Fibroblast of peridontal ligament (primary cell): ENCODE results near the gene PDE3A.
"Not testable (repeated sequence)": the region's sequence is repeated elsewhere in the genome, so short reads cannot be mapped to it uniquely, and the experiment has no call there.

ENCODE experiments used
- DNase-seq: peaks from one replicate; pipeline ENCODE4 v3.0.0-alpha.2; 2010; ENCODE audit errors: extremely low read depth

PDE3A gene

DNA sequence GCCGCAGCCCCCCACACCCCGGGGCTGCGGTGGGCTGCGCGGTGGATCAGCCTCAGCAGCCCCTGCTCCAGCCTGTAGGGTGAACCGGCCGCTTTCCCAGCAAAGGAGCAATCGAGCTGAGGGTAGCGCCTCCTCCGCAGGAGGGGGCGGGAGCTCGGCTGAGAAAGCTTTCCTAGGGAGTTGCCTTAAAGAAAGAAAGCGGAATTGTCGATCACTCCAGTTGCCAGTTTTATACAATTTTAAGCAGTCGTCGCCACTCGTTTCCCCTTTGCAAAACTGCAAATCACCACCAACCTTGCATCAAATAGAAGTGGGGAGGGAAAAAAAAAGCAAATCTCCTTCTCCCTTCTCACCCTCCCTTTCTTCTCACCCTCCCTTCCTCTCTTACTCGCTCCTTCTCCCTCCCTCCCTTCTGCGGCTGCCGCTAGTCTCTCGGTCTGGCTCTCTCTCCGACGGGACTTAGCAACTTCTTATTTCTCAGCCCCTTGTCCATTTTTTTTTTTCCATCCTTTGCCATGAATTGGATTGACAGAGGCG, at the start of gene PDE3A:
Gene PDE3A, plus strand, starts transcription at position 424 of the 537 bp plus-strand sequence. CDS start 748 bp downstream, outside the sequence.
- DNase-seq, result peak; percentile 77

DNA sequence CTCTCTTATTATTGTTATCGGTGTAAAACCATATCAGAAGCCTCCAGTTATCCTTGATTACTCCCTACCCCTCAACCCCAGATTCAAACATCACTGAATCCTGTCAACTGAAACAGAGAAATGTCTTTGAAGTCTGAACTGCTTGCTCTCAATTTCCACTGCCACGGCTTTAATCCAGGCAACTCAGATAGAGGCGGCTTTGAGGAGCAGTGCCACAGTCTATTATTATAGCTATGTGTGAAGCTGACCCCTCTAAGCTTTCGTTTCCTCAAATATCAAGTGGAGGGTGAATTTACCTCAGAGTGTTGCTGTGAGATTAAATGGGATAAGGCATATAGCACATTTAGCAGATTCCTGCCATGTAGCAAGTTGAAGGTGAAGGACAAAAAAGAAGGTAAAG, 49.0 kb upstream of the PDE3A start:
- no peak for DNase-seq

DNA sequence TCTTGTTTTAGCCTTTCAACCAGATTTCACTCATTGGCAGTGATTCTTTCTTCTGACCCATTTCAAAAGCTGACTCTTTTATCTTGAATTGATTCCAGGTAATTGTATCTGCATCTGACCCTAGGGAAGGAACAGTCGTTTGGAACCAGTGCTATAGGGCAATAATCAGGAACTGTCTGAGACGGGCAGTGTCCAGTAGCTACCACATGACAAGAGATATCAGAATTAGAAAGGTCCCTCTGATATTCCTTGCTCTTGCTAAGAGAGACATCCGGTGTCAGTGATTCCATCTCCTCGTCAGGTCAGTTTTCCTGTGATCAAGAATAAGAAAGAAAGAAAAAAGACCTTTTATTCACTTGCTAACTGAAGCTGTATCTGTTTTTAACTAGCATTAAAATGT, 47.8 kb upstream of the PDE3A start:
- DNase-seq, result no peak

DNA sequence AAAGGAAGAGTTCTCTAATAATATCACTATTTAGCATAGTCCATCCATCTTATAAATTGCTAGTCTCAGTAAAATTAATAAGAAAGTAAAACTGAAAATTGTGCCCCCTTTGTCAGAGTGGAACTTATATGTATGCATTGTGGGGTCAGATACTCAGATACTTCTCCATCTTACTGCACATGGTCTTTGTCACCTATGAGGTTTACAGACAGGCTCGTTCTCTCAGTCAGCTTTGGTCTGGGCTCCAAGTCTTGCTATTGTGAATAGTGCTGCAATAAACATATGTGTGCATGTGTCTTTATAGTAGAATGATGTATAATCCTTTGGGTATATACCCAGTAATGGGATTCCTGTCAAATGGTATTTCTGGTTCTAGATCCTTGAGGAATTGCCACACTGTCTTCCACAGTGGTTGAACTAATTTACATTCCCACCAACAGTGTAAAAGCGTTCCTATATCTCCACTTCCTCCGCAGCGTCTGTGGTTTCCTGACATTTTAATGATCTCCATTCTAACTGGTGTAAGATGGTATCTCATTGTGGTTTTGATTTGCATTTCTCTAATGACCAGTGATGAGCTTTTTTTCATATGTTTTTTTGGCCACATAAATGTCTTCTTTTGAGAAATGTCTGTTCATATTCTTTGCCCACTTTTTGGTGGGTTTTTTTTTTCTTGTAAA, 37.4 kb upstream of the PDE3A start:
- not testable (repeated sequence) for DNase-seq

DNA sequence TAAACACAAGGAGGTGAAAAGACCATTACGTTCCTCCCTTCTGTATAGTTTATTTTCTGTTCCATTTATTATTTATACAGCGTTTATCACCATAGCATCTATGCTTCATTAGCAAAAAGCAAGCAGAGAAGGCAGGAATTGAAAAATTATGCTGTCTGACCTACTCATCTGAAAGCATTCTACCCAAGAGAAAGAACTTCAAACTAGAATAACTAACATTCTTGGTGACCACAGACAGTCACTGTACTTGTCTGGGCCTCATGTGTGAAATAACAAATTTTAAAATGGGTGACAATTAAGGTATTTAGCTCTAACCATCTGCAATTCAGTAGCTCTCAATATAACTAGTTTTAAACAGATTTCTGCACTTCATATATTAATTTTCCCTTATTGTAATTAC, 29.3 kb upstream of the PDE3A start:
- no peak for DNase-seq

DNA sequence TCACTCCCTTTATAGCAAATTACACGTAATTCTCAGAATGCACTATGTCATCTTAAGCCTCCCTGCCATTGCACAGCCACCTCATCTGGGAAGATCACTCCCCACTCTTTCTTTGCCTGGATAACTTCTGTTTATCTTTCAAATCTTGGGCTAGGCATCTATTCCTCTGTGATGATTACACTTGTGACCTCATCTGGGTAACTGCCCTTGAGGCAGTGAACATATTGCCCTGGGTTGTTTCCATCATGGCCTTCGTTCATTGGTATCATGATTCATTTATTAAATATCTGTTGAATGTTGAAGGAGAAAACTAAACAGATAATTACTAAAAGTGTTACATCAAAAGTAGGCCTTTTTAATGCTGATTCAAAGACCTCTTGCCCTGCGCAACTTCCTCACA, 26.2 kb upstream of the PDE3A start:
- peak; percentile 13 for DNase-seq

DNA sequence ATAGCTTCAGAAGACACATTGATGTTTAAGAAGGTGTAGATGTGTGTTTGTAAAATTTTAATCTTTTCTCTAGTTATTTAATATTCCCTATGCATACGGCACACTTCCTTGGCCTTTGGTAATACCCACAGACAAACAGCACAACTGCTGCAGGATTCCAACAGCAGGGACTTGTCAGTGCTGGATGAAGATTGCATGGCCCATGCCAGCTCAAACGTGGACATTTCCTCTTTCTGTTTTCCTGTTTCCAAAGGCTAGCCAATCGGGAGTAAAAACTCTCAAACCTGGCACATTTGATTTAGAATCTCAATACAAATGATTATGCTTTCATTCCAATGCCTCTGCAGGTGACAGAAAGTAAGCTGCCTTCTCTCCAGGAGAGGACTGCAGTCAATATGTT, 22.5 kb upstream of the PDE3A start:
- DNase-seq, result no peak

DNA sequence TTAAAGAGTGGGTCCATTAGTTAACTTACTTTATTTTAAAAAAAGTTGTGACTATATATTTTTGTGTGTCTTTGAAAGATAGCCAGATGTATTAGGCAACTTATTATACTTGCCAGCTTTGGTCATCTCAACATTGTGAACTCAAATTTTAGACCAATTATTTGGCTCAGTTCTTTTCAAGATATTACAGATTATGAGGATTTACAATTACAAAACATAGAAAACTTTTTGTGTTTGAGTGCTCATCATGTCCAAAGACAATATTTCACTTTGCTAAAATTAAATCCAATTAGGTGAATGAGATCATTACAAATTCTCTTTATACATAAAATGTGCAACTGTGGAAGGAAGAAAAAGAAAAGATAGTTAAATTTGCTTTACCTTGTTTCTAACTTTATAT, 18.3 kb upstream of the PDE3A start:
- DNase-seq, result peak; percentile 10

DNA sequence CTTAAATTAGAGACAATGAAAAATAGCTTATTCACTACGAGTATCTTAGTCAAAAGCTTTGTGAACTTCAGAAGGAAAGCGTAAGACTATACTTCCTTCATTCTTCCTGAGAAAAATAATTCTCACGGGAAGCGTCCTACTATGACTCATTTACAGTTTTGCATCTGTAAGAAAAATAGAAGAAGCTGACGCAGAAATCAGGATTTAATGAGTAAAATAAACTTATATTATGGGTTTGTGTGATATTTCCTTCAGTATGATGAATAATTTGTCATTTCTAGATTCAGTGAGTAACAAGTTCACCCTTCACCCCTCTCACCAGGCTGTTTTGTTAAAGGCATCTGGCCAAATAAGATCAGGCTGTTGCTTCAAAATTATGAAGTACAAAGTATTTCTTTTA, 17.8 kb upstream of the PDE3A start:
- peak; percentile 81 for DNase-seq

DNA sequence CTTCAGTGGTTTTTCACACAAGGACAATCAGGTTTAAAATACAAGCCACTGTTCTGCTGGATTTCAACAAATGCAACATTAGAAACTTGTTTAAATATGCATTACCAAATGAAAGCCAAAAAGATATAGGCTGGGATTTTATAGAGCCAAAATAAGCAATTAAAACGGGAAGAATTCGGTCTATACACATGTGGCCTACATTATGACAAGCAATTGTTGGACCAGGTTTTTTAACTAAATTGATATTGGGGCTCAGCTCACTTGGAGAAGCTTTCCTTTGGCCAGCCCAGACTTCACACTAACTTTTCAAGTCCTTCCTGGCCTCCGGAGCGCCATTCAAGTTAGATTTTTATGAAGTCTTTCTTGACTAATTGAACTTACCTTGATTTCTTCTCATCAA, 16.9 kb upstream of the PDE3A start:
- no peak for DNase-seq

DNA sequence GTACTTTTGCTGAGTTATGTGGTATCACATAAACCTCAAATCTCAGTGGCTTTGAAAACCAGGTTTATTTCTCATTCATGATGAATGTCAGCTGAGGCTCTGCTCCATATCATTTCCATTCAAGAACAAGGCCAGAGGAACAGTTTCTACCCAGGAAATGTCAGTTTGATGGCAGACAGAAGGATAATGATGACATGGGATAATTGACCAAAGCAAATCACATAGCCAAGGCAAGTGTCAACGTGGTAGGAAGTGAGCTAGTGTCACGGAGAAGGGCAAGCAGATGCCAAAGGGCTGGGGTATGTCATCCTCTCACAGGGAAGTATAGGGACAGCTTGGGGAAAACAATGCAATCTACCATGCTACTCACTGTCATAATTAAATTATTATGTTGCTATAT, 12.3 kb upstream of the PDE3A start:
- DNase-seq, result no peak

DNA sequence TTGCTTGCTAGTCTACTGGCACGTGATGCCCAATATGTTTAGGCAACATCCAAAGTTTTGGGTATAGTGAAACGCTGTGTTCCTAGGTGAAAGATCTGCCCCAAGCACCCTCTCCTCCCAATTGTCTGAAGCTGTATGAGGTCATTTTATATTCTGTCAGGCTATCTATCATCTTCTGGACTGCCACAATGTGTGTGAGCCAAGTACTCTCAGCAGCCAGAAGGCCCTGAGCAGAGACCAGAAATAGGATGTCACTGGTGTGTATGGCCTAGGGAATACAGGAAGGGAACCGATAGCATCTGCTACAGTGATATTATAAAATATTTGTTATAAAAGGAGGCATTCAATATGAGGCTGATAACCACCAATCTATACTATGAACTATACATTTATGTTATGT, 7.9 kb upstream of the PDE3A start:
- no peak for DNase-seq

DNA sequence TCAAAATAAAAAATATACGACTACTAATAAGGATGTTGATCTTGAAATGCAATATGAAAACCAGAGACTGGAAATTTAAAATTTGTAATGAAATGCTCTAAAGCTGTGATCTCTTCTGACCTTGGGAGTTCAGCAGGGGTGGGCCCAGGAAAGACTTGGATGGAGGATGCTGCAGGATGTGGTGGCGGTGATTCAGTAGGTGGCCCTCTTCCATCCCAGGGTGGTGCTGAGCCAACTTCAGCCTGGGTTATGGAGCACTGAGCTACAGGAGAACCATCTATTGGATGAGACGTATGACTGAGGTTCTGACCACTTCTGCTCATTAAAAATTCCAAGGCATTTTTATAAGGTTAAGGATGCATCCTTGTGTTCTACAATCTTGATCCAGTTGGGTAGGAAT, 6.9 kb upstream of the PDE3A start:
- DNase-seq, result no peak

DNA sequence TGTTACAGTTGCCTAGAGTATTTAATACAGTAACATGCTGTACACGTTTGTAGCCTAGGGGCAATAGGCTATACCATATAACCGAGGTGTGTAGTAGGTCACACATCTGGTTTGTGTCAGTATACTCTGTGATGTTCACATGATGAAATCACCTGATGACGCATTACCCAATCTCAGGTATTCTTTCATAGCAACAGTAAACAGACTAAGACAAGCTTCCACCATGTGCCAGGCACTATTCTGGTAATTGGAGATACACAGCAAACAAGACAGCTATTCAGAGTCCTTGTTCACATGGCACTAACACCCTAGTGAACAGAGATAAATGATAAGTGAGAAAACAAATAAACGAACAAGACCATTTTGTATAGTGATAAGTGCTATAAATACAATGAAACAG, 3.8 kb upstream of the PDE3A start:
- DNase-seq, result no peak

DNA sequence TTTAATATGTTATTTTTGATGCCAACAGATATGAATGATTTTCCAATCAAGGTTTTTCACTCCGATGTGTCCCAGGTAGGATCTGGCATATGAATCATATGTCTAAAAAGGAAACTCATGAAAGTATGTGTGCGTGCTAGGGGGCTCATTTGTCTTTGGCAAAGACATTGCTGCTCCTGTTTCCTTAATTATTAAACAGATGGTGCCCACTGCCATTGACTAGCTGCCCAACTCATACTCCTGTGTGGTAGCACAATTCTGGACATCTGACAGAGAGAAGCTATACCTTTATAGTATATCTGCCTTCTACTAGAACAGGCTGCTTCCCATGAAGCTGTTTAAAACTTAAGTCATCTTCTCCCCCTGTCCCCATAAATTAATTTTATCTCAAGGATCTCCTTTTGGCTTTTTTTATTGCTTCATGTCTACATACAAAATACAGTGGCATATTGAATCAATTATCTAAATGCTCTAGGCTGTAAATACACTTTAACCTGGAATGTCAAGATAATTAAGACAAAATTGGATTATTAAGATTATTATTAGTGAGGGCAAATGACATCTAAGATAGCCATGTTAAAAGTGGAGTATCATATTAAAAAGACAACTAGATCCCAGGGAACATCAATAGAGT, 1.4 kb upstream of the PDE3A start:
- DNase-seq, result no peak

DNA sequence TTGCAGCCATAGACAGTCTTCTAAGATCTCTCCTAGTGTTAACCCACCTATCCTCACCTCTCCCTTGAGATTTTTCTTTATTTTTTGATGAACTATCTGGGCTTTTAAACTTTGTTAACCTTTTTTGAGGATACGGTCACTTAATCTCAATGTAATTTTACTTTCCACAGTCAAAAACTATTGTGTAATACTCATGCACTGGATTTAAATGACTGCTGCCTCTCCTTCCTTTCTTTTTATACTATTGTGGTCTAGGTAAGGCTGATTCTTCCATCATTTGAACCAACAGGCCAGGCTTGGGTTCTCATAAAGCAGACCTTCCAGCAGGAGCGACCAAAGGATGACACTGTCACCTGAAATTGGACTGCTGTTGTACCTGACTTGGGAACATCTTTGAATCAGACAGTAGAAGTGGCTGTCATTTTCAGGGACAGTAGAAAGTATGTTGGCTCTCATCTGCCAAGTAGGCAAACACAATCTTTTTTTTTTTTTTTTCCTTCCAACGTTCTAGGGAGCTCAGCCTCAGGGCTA, 689 bp upstream of the PDE3A start:
- no peak for DNase-seq

DNA sequence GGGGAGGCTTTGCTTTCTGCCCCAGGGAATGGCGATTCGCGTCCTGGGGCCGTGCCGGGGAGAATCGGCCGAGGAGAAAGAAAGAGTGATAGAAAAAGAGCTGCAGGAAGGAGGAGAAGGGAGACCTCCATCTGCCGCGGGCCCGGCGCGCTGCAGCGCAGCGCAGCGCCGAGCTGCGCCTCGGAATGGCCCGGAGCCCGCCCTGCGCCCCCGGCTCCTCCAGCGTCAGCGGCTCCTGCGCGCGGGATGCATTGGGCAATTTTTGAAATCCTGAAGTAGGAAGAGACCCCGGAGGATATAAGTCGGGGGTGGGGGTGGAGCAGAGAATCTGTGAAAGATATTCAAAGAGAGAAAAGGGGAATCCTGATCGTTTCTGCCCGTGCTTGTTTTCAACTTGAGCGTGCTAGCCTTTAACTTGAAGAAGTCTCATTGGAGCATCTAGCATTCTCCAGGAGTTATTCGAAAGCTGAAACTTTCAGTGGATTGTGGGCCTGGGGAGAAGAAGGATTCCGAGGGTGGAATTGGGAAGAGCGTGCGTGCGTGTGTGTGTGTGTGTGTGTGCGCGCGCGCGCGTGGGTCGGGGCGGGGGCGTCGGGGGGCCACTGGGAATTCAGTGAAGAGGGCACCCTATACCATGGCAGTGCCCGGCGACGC, 441 bp downstream of the PDE3A start:
- peak; percentile 53 for DNase-seq

DNA sequence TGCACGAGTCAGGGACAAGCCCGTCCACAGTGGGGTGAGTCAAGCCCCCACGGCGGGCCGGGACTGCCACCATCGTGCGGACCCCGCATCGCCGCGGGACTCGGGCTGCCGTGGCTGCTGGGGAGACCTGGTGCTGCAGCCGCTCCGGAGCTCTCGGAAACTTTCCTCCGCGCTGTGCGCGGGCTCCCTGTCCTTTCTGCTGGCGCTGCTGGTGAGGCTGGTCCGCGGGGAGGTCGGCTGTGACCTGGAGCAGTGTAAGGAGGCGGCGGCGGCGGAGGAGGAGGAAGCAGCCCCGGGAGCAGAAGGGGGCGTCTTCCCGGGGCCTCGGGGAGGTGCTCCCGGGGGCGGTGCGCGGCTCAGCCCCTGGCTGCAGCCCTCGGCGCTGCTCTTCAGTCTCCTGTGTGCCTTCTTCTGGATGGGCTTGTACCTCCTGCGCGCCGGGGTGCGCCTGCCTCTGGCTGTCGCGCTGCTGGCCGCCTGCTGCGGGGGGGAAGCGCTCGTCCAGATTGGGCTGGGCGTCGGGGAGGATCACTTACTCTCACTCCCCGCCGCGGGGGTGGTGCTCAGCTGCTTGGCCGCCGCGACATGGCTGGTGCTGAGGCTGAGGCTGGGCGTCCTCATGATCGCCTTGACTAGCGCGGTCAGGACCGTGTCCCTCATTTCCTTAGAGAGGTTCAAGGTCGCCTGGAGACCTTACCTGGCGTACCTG, 1.1 kb downstream of the PDE3A start:
- DNase-seq, result peak; percentile 35

DNA sequence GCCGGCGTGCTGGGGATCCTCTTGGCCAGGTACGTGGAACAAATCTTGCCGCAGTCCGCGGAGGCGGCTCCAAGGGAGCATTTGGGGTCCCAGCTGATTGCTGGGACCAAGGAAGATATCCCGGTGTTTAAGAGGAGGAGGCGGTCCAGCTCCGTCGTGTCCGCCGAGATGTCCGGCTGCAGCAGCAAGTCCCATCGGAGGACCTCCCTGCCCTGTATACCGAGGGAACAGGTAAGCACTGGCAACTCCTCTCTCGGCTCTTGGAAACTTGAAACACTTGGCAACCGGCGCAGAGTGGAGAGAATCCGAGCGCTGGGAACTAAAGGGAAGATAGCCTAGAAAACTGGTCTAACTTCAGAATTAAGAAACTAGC, 1.7 kb downstream of the PDE3A start:
- peak; percentile 13 for DNase-seq

DNA sequence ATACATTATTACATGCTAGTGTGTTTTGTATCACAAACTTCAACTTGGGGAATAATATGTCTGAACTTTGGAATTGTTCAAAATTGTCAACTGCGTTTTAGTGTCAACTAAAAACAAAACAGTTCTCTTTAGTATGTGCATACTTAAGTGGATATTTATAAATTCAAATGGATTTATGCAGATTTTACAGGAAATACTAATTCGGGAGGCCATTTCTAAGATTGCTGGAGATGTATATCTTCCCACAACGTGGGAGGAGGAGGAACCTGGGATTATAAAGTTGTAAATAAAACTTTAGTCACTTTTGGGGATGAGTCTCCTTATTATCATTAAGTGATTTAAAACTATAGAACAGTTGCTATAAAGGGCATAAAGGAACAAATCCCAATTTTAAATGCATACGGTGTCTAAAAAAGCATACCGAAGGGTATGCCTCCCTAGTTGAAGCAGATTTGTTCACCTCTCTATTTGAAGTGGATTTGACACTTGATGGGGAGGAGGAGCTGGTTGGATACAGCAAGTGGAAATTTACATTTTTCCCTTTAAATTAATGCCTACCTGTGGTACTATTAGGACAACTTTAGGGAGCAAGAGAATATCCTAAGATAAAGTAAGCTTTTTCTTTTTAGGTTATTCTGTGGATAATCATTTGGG, 2.7 kb downstream of the PDE3A start:
- DNase-seq, result no peak

DNA sequence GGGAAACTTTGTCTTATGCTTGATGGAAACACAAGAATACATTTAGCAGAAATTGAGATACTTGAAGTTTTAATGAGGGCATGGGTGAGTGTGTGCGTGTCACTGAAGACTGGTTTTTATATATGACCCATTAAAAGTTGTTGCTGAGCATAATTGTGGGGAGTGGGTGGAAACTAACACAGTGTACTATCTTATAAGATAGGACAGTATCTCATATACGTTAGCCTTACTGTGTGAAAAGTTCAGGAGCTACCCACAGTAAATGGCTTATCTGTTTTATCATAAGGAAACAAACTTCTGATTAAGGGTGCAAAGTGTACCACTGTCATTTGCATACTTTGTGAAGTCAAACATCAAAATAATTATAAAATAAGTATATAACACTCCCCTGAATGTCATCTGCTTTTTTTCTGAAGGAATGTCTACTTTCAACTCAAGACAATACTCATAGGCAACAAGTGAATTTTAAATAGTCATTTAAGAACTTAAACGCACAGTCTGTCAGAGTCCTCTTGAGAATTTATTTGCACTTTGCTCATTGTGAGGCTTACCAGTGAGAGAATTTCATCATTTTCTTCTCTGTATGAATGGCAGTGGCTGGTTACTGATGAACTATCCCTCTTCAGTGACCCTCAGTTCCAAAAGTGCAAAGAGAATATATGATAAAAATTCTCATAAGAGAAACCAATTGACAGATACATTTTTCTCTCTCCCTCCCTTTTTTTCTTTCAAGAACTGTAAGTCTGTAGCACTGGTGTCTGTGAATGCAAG, 4.2 kb downstream of the PDE3A start:
- DNase-seq, result no peak
